KMS-11 (cell line): Measurements from ENCODE around the gene CSK.

ENCODE experiments used
- H2AFZ ChIP-seq: fragments of 200-600 bp; sonication (generic); 2 replicates; pipeline ENCODE4 v1.6.1; 2016; ENCODE audit warnings: antibody characterized with exemption, mixed run types, low read depth
- H3K27ac ChIP-seq: fragments of 200-600 bp; sonication (generic); 2 replicates; pipeline ENCODE4 v1.6.1; 2016; ENCODE audit warnings: mild to moderate bottlenecking, mixed run types
- H3K27me3 ChIP-seq: fragments of 200-600 bp; sonication (generic); 2 replicates; pipeline ENCODE4 v1.6.1; 2017; ENCODE audit warnings: mild to moderate bottlenecking, low read depth, mixed run types, moderate library complexity; ENCODE audit not compliant: insufficient read depth
- H3K36me3 ChIP-seq: fragments of 200-600 bp; sonication (generic); 2 replicates; pipeline ENCODE4 v1.6.1; 2017; ENCODE audit warnings: mild to moderate bottlenecking, mixed run types; ENCODE audit not compliant: insufficient read depth
- H3K4me1 ChIP-seq: fragments of 200-600 bp; sonication (generic); 2 replicates; pipeline ENCODE4 v1.6.1; 2016; ENCODE audit warnings: mild to moderate bottlenecking, low read depth, mixed run types; ENCODE audit not compliant: poor library complexity, severe bottlenecking
- H3K4me2 ChIP-seq: fragments of 200-600 bp; sonication (generic); 2 replicates; pipeline ENCODE4 v1.7.0; 2016; ENCODE audit warnings: mild to moderate bottlenecking, mixed run types
- H3K4me3 ChIP-seq: fragments of 200-600 bp; sonication (generic); IDR thresholded peaks from 2 replicates; pipeline ENCODE4 v1.6.1; 2017; ENCODE audit warnings: low read depth, low read length, mixed read lengths; ENCODE audit not compliant: insufficient read depth
- H3K79me2 ChIP-seq: fragments of 200-600 bp; sonication (generic); 2 replicates; pipeline ENCODE4 v1.6.1; 2016; ENCODE audit warnings: low read depth, mixed run types; ENCODE audit not compliant: insufficient read depth
- H3K9ac ChIP-seq: fragments of 200-600 bp; sonication (generic); 2 replicates; pipeline ENCODE4 v1.6.1; 2016; ENCODE audit warnings: mild to moderate bottlenecking, mixed run types
- H4K20me1 ChIP-seq: fragments of 200-600 bp; sonication (generic); 2 replicates; pipeline ENCODE4 v1.6.1; 2016; ENCODE audit warnings: mild to moderate bottlenecking, mixed run types; ENCODE audit not compliant: insufficient read depth
- TF ChIP-seq, protein P1 (sequence below): fragments of 200-600 bp; sonication (generic); conservative IDR thresholded peaks from 2 replicates; pipeline ENCODE4 v1.6.1; 2017; ENCODE audit warnings: low read depth, mild to moderate bottlenecking, antibody characterized with exemption, low read length, moderate library complexity, mixed read lengths

CSK gene

DNA sequence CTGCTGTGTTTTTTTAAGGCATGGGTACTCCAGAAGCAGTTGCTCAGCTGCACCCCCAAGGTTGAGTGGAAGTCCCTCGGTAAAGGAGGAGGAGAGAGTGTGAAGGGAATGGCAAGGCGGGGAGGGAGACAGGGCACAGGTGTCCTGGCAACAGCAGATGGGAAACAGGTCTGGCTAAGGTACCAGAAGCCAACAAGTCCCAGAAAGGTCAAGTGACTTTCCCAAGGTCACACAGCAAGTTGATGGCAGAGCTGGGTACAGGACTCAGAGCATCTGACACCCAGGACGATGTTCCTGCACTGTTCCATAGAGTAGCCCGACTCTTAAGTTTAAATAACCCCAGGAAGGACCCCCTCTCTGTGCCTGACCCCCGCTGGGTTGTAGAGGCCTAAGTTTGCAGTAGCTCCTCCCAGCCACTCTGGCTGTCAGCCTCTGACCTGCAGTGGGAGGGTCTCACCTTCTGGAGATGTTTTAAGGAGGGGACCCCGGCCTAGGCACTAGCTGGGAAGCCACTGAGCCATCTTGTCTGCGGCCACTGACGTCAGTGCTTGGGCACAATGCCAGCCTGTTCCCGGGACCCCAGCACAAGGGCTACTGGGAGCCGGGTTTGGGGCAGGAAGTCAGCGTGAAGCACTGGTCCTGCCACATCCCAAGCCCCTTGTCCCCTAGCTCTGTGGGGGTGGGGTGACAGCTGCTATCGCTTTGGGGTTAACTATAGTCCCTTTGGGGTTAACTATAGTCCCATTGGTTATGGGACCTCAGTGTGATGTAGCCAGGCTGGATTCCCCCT is 10.5 kb downstream of the CSK start:
- Histone ChIP-seq H3K27ac (no peak overlapping the region), H3K9ac (no peak overlapping the region), H3K79me2 (peaks cover 85% of the 10 kb centered on the region), H2AFZ (no peak overlapping the region), H3K4me1 (peaks cover 53% of the 10 kb centered on the region), H3K4me3 (no peak overlapping the region), H3K4me2 (no peak overlapping the region), H4K20me1 (peaks cover 10% of the 10 kb centered on the region; the same call in 1 of the 2 replicates), H3K27me3 (no peaks in the 10 kb centered on the region), H3K36me3 (no peaks in the 10 kb centered on the region)
- TF ChIP-seq, protein P1, sequence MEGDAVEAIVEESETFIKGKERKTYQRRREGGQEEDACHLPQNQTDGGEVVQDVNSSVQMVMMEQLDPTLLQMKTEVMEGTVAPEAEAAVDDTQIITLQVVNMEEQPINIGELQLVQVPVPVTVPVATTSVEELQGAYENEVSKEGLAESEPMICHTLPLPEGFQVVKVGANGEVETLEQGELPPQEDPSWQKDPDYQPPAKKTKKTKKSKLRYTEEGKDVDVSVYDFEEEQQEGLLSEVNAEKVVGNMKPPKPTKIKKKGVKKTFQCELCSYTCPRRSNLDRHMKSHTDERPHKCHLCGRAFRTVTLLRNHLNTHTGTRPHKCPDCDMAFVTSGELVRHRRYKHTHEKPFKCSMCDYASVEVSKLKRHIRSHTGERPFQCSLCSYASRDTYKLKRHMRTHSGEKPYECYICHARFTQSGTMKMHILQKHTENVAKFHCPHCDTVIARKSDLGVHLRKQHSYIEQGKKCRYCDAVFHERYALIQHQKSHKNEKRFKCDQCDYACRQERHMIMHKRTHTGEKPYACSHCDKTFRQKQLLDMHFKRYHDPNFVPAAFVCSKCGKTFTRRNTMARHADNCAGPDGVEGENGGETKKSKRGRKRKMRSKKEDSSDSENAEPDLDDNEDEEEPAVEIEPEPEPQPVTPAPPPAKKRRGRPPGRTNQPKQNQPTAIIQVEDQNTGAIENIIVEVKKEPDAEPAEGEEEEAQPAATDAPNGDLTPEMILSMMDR = no peak

DNA sequence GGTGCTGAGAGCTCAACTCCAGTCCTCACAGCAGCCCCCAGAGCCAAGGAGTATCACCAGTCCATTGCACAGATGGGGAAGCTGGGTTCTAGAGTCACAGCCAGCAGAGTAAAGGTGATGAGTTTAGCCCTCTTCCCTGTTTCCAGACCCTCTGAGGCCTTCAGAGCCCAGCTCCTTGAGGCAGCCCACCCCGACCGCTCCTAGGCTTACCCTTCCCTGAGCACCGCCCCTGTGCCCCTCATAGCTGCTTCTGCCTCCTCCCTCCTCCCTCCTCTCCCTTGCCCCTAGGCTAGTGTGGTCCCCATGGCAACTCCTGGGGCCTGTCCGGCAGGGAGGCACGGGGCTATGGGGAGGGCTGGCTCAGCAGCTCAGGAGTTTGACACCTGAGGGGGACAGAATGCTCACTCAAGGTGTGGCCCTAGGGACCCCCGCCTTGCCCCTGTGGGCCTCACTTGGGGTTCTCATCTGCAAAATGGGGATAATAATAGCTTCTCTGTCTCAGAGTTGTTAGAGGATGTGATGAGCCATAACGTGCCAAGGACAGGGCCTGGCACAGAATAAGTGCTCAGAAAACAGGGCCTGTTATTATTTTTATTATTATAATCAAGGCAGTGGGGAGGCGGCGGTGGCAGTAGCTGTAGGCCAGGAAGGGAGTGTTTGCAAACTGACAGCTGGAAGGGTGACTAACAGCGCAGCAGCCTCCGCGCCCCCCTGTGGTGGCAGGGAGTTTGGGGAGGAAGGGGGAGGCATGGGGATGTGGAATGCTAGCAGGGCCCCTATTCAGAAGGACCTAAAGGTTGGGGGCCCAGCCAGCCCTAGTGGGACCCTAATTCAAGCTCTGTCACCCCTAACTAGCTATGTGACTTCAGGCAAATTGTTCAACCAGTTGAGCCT is 11.5 kb downstream of the CSK start:
- TF ChIP-seq, protein P1 = no peak
- Histone ChIP-seq H3K27ac (no peak overlapping the region), H3K79me2 (peaks cover 88% of the 10 kb centered on the region), H2AFZ (no peak overlapping the region), H3K4me3 (no peak overlapping the region), H3K27me3 (no peaks in the 10 kb centered on the region), H3K4me1 (peaks cover 52% of the 10 kb centered on the region), H4K20me1 (peaks cover 10% of the 10 kb centered on the region; the same call in 1 of the 2 replicates), H3K4me2 (no peak overlapping the region), H3K36me3 (no peaks in the 10 kb centered on the region), H3K9ac (no peak overlapping the region)

DNA sequence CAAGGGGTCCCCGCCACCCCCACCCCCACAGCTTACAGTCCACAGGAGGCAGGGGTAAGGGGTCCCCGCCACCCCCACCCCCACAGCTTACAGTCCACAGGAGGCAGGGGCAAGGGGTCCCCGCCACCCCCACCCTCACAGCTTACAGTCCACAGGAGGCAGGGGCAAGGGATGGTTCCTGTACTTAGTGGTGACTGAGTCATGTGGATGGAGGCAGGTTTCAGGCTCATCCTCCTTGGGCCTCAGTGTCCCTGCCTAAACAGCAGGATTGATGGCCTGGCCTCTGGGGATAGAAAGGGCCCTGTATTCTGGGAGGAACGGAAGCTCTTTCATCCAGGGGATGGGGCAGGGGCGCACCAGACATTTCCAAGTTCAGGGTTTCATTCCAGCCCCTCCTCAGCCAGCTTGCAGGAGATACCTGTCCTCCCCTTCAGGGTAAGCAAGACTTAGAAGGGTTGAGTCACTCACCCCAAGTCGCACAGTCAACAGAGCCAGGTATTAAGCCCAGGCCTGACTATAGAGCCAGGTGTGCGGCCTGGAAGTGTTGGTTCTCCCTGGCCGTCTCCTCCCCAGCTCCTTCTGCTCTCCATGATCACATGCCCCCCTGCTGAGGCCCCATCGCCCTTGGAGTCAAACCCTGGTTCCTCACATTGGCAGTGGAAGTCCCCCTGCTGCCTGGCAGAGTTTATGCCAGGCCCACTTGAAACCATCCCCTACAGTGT is 12.5 kb downstream of the CSK start:
- peaks cover 77% of the 10 kb centered on the region for H3K79me2 ChIP-seq
- H3K27ac ChIP-seq = no peak overlapping the region
- H4K20me1 ChIP-seq = peaks cover 10% of the 10 kb centered on the region; the same call in 1 of the 2 replicates
- no peaks in the 10 kb centered on the region for H3K36me3 ChIP-seq
- peaks cover 55% of the 10 kb centered on the region for H3K4me1 ChIP-seq
- H3K4me2 ChIP-seq = no peak overlapping the region
- TF ChIP-seq, protein P1 = no peak
- H3K27me3 ChIP-seq = no peaks in the 10 kb centered on the region
- no peak overlapping the region for H2AFZ ChIP-seq
- no peak overlapping the region for H3K4me3 ChIP-seq
- H3K9ac ChIP-seq = no peak overlapping the region

DNA sequence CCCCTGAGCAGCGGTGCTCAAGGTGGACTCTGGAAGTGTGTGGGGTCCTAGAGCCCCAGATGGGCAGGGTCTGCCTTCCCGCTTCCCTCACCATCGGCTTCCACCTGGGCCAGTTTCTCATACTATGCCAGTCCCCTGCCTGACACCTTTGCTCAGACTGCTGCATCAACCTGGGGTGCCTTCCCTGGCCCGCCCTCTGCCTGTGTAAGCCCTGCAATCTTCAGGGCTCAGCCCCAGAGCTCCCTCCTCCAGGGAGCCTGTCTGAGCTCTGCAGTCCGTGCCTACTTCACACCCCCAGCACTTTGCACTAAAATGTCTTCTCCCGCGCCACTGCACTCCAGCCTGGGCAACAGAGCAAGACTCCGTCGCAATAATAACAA is 13.1 kb downstream of the CSK start:
- Histone ChIP-seq H3K9ac (no peak overlapping the region), H4K20me1 (peaks cover 10% of the 10 kb centered on the region; the same call in 1 of the 2 replicates), H3K27me3 (no peaks in the 10 kb centered on the region), H3K4me1 (peaks cover 55% of the 10 kb centered on the region), H3K4me2 (no peak overlapping the region), H2AFZ (no peak overlapping the region), H3K27ac (no peak overlapping the region), H3K36me3 (no peaks in the 10 kb centered on the region), H3K4me3 (no peak overlapping the region), H3K79me2 (peaks cover 72% of the 10 kb centered on the region)
- TF ChIP-seq, protein P1 = no peak
